ENCODE results near the gene MBNL2. TPM values are rescaled to one million over a fixed set of nuclear protein-coding genes. Genes with fewer than 3 reads are reported as not detected.

Gene MBNL2
- total RNA-seq, 1 experiment from 2014 or later: 0.17 TPM

GRCh38 chr13:97242755-97243497 lies 20.8 kb downstream of the MBNL2 start:
- Mint-ChIP-seq H3K27ac (no peak overlapping the region), H3K9me3 (no peaks in the 10 kb centered on the region), H3K27me3 (ENCODE audit: low read depth) (peaks cover 87% of the 10 kb centered on the region), H3K36me3 (ENCODE audit: insufficient read depth in 1 of 3, low read depth in 3 of 3) (no peaks in the 10 kb centered on the region), H3K4me3 (no peak overlapping the region), H3K4me1 (peaks cover 24 to 28% of the 10 kb centered on the region in 2 experiments)
- H4K5ac ChIP-seq (ENCODE audit: insufficient read length, low read depth, low read length): no peak overlapping the region
- H2BK20ac ChIP-seq (ENCODE audit: low read depth, low read length, poor library complexity, severe bottlenecking): no peak overlapping the region
- H3K4me1 ChIP-seq (ENCODE audit: insufficient read depth, low read length): peaks cover 11% of the 10 kb centered on the region; the same call in 1 of the 2 replicates
- no peak overlapping the region for H2BK15ac ChIP-seq (ENCODE audit: low read depth, low read length)
- no peaks in the 10 kb centered on the region for H3K79me1 ChIP-seq (ENCODE audit: insufficient read depth, low read depth, low read length, poor library complexity, severe bottlenecking)
- H3K23me2 ChIP-seq (ENCODE audit: insufficient read length, low read depth, low read length, poor library complexity, severe bottlenecking): no peaks in the 10 kb centered on the region
- TF ChIP-seq CTCF (conservative IDR thresholded peaks at IDR 0.05): no peak
- no peak overlapping the region; the same call in 1 of the 2 replicates for H3K14ac ChIP-seq (ENCODE audit: insufficient read depth, low read length)
- no peak overlapping the region for H4K8ac ChIP-seq (replicated peaks; ENCODE audit: insufficient read length, low read depth, low read length)
- no peaks in the 10 kb centered on the region for H4K20me1 ChIP-seq (ENCODE audit: control insufficient read depth, insufficient read depth, insufficient read length)
- H2AK5ac ChIP-seq (ENCODE audit: insufficient read length, low read length): no peak overlapping the region
- no peak overlapping the region for H3T11ph ChIP-seq (ENCODE audit: low read length)
- H3K18ac ChIP-seq (ENCODE audit: insufficient read length, low read depth, low read length): no peak overlapping the region
- H3K27me3 ChIP-seq (ENCODE audit: insufficient read depth, low read length): no peaks in the 10 kb centered on the region; the same call in 1 of the 2 replicates
- H3K4me2 ChIP-seq (ENCODE audit: insufficient read depth, insufficient read length, low read length): no peak overlapping the region
- H3K4ac ChIP-seq (ENCODE audit: low read depth, low read length): no peak overlapping the region
- no peak overlapping the region for H2AFZ ChIP-seq (ENCODE audit: low read length)
- no peaks in the 10 kb centered on the region for H3K79me2 ChIP-seq (ENCODE audit: insufficient read depth, low read length)
- DNase-seq: no peak
- H3K9ac ChIP-seq (ENCODE audit: extremely low read depth, insufficient read length, low read length): no peak overlapping the region
- no peak overlapping the region for H3K23ac ChIP-seq (ENCODE audit: insufficient read length, low read depth, low read length)
- peak overlapping the region; percentile 57 for H3K56ac ChIP-seq (ENCODE audit: insufficient read length, low read depth, low read length)
- WGBS (ENCODE audit: extremely low coverage, insufficient read length, low lambda C conversion rate): no CpG with 5 or more reads among the region's 13 CpGs
- no peak overlapping the region for H4K91ac ChIP-seq (ENCODE audit: insufficient read length, low read depth, low read length)
- H3K9me3 ChIP-seq (ENCODE audit: control insufficient read depth, low read depth, low read length): no peaks in the 10 kb centered on the region
- no peak overlapping the region for H2BK5ac ChIP-seq (ENCODE audit: insufficient read length, low read length)
- no peak overlapping the region for H2BK12ac ChIP-seq (ENCODE audit: insufficient read length, low read depth, low read length)
- no peak overlapping the region for H2BK120ac ChIP-seq (ENCODE audit: low read depth, low read length, poor library complexity, severe bottlenecking)
- H3K27ac ChIP-seq (ENCODE audit: insufficient read length, low read depth, low read length): no peak overlapping the region

Measured in H9 (cell line).